Astrocyte of the cerebellum (primary cell): Measurements from ENCODE around the gene STRA6.
"Not testable (repeated sequence)": the region's sequence is repeated elsewhere in the genome, so short reads cannot be mapped to it uniquely, and the experiment has no call there.

Source experiments
- DNase-seq: peaks from one replicate; pipeline ENCODE4 v3.0.0-alpha.2; 2011; ENCODE audit warnings: low read depth
- H3K4me3 ChIP-seq: 2 replicates; pipeline ENCODE4 v1.5.1; 2011; ENCODE audit warnings: mild to moderate bottlenecking, low read depth, low read length, moderate library complexity
- in situ Hi-C: cut with HindIII; loops from 2 replicates; pipeline ENCODE4 v1.10.0; 2017; ENCODE audit warnings: low sequenced_read_pairs
- TF ChIP-seq, protein P1 (sequence below): IDR thresholded peaks from 2 replicates; pipeline ENCODE4 v1.5.1; 2012; ENCODE audit warnings: low read length, low read depth, moderate library complexity, mild to moderate bottlenecking; ENCODE audit errors: missing control alignments

STRA6 gene

DNA sequence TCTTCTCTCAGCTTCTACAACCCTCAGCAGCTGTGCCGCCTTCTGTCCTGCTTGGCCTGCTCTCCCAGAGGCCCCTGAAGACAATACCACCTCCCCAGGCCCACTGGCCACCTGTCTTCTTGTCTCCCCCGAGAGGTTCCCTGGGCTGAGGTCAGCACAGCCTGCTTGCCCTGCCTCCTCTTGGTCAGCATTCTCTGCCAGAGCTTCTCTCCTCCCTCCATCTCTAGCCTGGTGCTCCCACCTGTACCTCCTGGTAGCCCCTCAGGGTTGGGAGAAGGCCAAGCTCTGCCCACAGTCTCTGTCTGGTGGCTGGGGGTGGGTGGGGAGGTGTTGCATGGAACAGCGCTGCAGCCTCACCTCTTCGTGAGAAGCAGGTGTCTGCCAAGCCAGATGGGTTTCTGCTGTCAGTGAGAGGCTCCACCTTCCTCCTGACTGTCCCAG, 34.7 kb downstream of the STRA6 start:
- DNase-seq = no peak
- TF ChIP-seq, protein P1, sequence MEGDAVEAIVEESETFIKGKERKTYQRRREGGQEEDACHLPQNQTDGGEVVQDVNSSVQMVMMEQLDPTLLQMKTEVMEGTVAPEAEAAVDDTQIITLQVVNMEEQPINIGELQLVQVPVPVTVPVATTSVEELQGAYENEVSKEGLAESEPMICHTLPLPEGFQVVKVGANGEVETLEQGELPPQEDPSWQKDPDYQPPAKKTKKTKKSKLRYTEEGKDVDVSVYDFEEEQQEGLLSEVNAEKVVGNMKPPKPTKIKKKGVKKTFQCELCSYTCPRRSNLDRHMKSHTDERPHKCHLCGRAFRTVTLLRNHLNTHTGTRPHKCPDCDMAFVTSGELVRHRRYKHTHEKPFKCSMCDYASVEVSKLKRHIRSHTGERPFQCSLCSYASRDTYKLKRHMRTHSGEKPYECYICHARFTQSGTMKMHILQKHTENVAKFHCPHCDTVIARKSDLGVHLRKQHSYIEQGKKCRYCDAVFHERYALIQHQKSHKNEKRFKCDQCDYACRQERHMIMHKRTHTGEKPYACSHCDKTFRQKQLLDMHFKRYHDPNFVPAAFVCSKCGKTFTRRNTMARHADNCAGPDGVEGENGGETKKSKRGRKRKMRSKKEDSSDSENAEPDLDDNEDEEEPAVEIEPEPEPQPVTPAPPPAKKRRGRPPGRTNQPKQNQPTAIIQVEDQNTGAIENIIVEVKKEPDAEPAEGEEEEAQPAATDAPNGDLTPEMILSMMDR = no peak
- no peak overlapping the region for H3K4me3 ChIP-seq
- in situ Hi-C loops = no loop called here

DNA sequence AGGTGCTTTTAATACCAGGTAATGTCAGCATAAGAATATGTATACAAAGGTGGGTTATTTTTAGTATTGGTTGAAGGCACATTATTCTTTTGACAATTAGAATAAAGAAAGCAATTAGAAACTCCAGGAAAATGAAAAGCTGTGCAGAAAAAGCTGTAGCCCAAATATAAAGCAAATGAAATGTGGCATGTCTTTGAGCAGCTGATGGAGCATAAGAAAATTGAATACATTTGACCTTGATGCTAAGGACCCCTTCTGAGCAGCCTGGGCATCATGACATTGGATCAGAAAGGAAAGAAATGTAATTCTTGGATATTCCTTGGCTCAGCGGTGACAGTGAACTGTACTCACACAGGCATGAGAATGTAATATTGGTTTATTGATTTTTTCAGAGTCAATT, 37.1 kb downstream of the STRA6 start:
- no peak for DNase-seq
- in situ Hi-C loops = no loop called here
- H3K4me3 ChIP-seq = no peak overlapping the region
- TF ChIP-seq, protein P1 = no peak

DNA sequence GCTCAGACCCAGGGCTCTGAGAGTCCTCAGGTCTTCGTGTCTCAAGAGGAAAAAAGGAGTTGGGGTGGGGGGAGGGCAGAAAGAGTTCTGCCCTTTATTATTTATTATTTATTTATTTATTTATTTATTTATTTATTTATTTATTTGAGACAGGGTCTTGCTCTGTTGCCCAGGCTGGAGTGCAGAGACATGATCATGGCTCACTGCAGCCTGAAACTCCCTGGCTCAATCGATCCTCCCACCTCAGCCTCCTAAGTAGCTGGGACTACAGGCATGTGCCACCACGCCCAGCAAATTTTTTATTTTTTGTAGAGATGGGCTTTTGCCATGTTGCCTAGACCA, 40.4 kb downstream of the STRA6 start:
- in situ Hi-C loops, DNase-seq, H3K4me3 ChIP-seq: not testable (repeated sequence)

DNA sequence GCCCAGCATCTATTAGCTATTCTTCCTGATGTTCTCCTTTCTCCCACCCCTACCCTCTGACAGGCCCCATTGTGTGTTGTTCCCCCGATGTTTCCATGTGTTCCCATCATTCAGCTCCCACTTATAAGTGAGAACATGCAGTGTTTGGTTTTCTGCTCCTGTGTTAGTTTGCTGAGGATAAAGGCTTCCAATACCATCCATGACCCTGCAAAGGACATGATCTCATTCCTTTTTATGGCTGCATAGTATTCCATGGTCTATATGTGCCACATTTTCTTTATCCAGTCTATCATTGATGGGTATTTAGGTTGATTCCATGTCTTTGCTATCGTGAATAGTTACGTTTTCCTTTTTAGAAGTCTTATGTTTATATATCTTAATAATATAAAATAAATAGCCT, 42.2 kb downstream of the STRA6 start:
- in situ Hi-C loops, H3K4me3 ChIP-seq, DNase-seq: not testable (repeated sequence)

DNA sequence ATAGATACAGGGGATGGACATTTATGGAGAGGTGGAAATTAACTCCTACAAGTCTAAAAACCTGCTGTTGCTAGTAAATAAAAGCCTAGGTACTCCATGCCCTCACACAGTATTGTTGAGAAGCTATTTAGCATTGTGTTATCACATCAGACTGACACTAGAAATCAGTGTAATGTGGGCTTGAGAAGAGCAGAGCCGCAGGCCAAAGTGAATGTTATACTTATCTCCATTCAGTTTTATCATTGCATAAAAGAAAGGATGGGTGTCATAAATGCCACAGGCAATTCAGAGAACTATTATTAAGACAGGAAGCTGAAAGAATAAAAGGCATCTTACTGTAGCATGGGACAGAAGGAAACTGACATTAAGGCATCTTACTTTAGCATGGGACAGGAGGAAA, 42.8 kb downstream of the STRA6 start:
- no peak overlapping the region for H3K4me3 ChIP-seq
- TF ChIP-seq, protein P1 = no peak
- in situ Hi-C loops = no loop called here
- DNase-seq = no peak

DNA sequence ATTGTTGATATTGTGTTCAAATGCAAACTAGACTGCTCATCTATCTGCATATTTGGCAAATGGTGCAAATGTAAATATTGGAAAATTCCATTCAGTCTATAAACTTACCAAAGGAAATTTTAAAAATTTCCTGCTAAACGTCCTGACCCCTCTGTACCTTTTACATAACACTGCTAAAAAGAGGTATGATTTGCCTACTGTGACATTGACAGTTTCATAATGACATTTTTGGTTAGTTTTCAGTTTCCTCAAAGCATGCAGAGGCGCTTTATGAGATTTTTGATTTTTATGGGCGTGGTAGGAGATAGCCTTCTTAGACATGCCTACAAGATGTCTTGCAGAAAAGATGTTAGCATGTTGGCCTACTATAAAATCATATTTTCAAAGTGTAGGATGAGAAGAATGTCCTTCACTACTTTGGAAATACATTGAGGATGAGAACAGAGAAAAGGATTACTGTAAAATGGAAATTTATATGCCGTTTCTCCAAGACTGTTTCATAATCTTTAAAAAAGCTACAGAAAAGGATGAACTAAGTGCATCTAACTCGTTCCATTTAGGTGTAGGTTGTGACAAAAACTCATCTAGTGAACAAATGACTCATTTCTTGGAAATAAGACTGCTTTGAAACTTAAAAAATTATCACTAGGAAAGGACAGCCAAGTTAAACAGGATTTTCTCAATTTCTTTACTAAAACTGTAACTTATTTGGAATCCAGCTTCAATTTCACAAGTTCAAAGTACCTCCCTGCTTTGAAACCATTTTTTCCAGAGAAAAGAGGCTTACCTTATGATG, 43.5 kb downstream of the STRA6 start:
- TF ChIP-seq, protein P1 = no peak
- H3K4me3 ChIP-seq = no peak overlapping the region
- no peak for DNase-seq
- in situ Hi-C loops = no loop called here

DNA sequence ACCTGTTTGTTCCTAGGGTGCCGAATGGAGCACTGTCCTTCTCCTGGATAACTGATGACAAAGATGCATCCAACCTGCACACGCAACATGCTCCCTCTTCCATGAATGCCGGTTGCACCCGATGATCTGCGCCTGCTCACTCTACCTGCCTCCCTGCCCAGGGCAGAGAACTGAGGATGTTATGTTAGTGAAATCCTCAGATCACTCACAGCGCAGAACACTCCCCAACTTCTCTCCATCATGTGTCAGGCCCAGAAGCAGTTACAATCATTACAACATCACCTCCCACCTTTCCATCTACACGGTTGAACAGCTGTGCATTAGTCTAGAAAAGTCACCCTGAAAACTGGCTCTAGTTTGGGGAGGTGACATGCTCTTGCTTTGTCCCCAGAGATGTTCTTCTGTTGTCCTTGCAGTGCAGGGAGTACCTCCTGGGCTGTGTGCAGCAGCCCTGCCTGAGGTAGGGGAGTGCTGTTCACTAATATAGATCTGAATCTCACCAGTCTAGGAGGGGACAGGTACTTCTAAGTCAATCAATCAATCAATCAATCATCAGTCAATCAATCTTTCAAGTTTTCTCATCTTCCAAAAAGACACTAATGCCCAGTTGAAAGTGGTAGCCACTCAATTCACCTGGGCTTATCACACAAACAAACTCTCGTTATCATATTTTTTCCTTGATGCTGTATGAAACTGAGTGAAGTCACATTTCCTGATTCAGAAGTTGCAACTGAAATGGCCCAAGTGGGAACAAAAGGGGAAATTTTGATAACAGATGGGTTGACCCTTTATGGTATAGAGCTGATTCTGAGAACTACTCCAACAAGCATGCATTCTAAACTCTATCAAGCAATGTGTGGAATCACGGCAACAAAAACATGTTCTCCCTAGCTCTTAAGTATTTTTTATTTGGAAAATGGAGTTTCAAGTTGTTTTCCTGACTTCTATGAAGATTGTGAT, 44.4 kb downstream of the STRA6 start:
- no peak for DNase-seq
- no peak overlapping the region for H3K4me3 ChIP-seq
- in situ Hi-C loops = no loop called here
- TF ChIP-seq, protein P1 = no peak
